HG03175 (cell line): ENCODE data around the gene MECR.
"Not testable (repeated sequence)": the region's sequence is repeated elsewhere in the genome, so short reads cannot be mapped to it uniquely, and the experiment has no call there.

ENCODE experiments used
- ATAC-seq: cut with Tn5 transposase; IDR thresholded peaks from one replicate; pipeline ENCODE4 v1.9.1; 2021; ENCODE audit warnings: mild to moderate bottlenecking, moderate library complexity; ENCODE audit not compliant: unreplicated experiment

The MECR gene

DNA sequence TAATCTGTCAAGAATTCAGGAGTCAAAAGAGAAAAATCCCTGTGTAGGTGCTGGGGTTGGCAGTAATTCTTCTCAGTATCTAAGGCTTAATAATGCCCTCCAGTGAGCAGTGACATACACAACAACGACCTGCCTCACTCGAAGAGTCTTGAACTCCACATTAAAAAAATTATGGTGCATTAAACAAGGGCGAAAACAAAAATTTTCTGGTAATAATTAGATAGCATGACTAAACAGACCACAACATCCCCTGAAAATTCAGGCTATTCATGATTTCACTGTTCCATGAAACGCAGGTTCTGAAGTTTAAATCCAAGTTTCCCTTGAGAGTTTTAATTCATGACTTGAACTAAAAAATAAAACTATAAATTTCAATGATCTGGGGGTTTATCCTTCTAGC is 54.2 kb downstream of the MECR start:
- ATAC-seq, result no peak

- ATAC-seq, result no peak
Measured at GRCh38 chr1:29172415-29172939, 58.3 kb downstream of the MECR start.

GRCh38 chr1:29171521-29171920 is 59.2 kb downstream of the MECR start:
- ATAC-seq, result no peak

- no peak for ATAC-seq
Measured at GRCh38 chr1:29171089-29171488, 59.6 kb downstream of the MECR start.

DNA sequence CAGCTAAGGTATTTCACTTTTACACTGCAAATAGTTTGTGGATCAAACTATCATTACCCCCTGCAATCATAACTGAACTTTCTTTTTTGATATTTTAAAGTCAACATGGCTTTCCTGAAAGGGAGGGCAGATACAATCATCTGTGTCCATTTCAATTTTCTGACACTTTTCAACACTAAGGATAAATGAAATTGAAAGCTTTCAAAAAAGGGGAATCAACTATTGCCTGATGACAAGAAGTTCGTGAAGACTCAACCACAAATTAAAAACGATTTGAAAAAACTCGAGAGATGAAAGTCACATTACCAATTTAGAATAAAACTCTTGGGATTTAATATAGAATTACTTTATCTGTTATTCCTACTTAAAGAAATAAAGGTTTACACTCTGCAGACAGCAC is 60.8 kb downstream of the MECR start:
- no peak for ATAC-seq

- no peak for ATAC-seq
Measured at GRCh38 chr1:29167904-29168303, 62.8 kb downstream of the MECR start.

DNA sequence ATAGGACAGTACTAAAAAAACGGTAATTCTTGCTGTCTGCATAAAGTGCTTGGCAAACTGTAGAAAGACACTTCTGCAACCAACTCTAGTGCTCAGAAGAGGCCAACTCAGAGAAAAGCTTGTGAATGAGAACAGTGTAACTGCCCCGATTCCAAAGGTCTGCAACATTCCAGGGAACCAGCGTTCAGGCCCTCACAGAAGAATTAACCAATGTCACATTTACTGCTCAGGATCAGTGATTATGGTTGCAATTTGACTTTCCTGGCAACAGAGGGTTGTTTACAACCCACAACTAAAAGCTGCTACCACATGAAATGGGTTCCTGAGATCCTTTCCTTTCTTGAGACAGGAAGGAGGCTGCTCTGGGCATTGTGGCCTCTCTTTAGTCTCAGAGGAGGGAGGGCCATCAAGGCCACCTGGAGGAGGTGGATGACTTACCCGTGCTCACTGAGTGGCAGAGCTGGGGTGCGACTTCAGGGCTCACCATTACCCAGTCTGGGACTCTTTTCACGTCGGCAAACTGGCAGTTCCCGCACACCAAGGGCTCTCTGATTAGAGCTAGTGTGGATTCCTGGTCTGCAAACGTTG is 64.3 kb downstream of the MECR start:
- ATAC-seq, result no peak

- no peak for ATAC-seq
Measured at GRCh38 chr1:29164588-29164987, 66.1 kb downstream of the MECR start.

GRCh38 chr1:29162476-29163138 is 68.1 kb downstream of the MECR start:
- no peak for ATAC-seq

GRCh38 chr1:29162025-29162424 is 68.7 kb downstream of the MECR start:
- ATAC-seq, result no peak

DNA sequence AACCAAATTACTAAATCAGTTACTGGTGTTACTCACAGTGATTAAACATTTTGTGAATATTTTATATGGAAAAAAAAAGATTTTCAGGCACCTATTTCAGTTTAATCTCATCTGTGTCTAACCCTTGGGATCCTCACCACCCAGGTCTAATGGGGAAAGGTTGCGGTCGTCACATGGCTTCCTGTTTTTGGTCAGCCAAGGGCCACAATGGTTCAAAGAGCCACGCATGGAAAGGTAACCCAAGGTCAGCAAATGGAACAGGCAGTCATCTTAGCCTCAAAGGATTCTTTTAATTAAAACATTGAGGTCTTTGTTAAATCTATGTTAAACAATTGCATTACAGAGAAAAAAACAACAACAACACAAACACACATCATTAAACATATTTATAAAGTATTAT is 71.0 kb downstream of the MECR start:
- no peak for ATAC-seq

DNA sequence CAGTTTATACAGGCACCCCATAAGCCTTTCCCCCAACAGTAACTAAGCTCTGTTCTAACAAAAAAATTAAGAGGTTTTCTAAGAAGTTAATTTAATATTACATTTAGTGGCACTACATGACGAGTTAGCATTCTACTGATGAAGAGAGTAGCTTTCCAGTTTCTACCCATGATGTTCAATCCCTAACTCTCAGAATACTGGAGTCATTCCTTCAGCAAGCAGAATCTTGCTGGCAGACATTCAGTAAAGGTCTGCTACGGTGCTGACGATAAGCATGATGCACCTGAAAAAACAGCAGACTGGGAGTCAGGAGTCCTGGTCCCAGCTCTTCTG is 73.5 kb downstream of the MECR start:
- ATAC-seq, result no peak

- no peak for ATAC-seq
Measured at GRCh38 chr1:29156543-29157268, 74.0 kb downstream of the MECR start.

- ATAC-seq, result no peak
Measured at GRCh38 chr1:29152046-29152805, 78.5 kb downstream of the MECR start.

GRCh38 chr1:29150346-29150745 is 80.4 kb downstream of the MECR start:
- not testable (repeated sequence) for ATAC-seq

- ATAC-seq, result no peak
Measured at GRCh38 chr1:29148656-29149491, 81.9 kb downstream of the MECR start.

DNA sequence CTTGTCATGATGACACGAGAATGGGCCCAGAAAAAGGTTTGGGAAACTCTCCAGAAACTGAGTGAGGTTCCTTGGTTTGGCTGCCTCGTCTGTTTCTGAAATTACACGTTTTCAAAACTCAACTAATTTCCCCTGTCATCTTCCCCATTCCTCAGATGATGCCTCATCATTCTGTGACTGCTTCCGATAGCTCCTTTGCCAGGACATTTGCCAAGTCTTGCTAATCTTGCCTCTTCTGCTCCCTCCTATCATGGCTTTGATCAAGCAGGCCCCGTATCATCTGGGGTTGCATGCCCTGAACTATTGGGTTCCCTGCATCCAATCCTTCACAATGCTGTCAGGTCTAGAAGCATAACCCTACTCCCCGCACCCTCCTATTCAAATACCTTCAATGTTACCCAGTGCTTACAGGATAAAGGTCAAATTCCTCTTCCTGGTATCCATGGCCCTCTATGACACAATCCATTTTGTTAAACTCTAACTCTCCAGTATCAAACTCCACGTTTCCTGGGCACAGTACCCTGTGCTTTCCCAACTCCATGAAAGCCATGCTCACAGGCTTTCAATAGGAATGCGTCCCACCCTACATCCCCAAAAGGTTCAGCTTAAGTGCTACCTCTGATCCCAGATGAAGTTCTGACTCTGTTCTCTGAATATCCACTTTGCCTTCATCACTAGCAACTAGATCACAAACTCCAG is 84.8 kb downstream of the MECR start:
- ATAC-seq, result no peak

GRCh38 chr1:29144178-29144577 is 86.6 kb downstream of the MECR start:
- ATAC-seq, result no peak

DNA sequence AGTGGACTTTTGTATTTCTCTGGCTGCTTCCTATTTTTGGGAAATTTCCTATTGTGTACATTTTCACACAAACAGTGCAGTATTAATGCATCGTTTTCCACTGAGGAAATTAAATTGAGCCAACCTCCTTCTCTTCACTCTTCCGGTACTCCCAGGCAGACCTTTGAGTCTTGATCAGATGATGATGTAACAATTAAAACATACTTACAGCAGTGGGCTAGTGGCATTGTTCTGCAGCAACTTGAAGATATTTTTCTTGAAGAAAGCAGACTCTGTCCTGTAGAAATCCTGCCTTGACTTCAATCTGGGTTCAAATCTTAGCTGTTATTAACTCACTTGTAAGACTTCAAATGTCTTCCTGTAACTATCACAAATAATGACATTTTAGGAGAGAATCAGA is 88.0 kb downstream of the MECR start:
- ATAC-seq, result no peak
